GM19395 (cell line): ENCODE data around the gene JMJD8.
A peak's percentile ranks its signal among the peaks of the same experiment; 100 is the strongest.
"Not testable (repeated sequence)": the region's sequence is repeated elsewhere in the genome, so short reads cannot be mapped to it uniquely, and the experiment has no call there.

Experiments used
- ATAC-seq: cut with Tn5 transposase; IDR thresholded peaks from one replicate; pipeline ENCODE4 v1.9.1; 2021; ENCODE audit warnings: mild to moderate bottlenecking, moderate library complexity; ENCODE audit not compliant: unreplicated experiment

Gene JMJD8

GRCh38 chr16:693766-694165 is 9.6 kb upstream of the JMJD8 start:
- ATAC-seq, result no peak

- no peak for ATAC-seq
Observed at GRCh38 chr16:693364-693763, 9.2 kb upstream of the JMJD8 start.

DNA sequence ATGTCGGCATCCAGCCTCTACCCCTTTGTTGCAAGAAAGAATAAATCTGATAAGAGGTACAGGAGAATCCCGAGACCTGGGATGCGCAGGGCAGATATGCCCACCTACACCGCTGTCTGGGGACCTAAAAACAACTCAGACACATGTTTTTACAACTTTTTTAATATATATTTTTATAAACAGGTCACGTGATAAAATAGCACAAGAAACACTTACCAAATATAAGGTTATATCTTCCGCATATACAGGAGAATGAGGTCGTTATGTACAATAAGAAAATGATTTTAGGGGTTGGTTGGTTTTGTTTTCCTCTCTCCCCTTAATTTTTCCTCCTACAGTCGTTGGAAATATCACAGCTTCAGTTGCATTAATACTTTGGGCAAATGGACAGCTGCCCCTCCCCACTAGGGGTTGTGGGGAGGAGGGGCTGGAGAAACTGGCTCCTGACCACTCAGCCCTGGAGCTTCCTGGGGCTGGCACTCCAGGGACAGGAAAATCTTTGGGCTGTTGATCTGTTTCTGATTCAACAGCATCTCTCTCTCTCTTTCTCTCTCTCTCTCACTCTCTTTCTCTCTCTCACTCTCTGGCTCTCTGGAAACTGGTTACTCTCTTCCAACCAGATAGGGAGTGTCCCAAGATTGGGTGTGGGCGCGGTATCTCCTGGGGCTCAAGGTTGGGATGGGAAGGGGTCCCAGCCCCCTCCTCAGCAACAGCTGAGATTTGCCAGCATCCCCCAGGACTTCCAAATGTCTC is 8.4 kb upstream of the JMJD8 start:
- ATAC-seq, result no peak

DNA sequence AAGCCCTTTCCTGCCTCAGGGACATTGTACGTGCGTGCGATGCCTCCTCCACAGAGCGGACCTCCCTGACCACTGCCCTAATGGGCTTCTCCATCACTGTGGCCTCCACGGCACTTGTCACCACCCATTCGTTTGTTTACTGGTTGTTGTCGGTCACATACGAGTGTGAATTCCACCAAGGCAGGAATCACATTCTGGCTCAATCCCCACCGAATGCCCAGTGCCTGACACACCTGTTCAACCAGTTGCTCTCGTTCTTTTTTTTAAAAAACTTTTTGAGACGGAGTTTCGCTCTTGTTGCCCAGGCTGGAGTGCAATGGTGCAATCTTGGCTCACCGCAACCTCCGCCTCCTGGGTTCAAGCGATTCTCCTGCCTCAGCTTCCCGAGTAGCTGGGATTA is 7.1 kb upstream of the JMJD8 start:
- not testable (repeated sequence) for ATAC-seq

DNA sequence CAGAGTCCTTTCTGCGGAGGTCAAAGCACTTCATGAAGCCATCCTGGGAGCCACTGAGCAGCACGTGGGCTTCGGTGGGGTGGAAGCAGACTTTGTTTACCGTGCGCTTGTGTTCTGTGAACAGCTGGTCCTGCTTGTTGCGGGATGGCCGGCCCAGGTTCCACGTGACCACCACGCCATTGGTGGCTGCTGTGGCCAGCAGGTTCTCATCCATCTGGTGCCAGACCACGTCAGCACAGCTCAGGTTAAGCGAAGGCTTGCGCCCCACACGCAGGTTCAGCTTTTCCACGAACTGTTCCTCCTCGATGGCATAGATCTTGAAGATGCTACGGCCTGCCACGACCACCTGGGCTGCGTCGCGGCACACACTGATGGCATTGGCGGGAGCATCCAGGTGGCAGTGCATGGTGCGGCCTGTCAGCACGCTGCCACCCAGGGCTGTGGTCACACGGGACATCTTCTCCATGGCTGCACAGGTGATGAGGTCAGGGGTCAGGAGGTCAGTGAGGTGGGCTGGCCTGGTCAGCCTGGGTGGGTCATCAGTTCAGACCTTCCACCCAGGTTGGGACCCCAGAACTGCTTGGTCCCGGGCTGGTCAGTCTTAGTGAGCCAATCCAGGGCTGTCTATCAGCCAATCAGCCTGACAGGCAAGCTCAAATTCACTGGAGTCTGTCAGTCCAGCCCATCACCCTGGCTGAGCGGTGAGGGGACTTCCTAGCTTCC is 5.2 kb upstream of the JMJD8 start:
- ATAC-seq, result no peak

DNA sequence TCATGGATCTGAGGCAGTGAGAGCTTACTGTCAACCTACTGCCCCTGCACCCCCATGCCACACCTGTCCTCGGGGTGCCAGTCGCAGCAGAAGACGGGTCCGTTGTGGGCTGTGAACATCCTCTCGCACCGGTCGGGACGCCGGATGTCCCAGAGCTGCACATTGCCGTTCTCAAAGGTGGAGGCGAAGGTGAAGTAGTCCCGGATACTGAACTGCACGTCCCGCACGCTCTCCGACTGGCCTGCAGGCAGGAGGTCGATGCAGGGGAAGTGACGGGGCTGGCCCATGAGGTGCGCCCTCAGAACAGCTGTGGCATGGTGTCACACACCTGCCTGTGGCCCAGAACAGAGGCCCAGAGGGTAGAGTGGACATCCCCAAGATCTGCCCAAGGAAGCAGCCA is 3.4 kb upstream of the JMJD8 start:
- ATAC-seq, result no peak

DNA sequence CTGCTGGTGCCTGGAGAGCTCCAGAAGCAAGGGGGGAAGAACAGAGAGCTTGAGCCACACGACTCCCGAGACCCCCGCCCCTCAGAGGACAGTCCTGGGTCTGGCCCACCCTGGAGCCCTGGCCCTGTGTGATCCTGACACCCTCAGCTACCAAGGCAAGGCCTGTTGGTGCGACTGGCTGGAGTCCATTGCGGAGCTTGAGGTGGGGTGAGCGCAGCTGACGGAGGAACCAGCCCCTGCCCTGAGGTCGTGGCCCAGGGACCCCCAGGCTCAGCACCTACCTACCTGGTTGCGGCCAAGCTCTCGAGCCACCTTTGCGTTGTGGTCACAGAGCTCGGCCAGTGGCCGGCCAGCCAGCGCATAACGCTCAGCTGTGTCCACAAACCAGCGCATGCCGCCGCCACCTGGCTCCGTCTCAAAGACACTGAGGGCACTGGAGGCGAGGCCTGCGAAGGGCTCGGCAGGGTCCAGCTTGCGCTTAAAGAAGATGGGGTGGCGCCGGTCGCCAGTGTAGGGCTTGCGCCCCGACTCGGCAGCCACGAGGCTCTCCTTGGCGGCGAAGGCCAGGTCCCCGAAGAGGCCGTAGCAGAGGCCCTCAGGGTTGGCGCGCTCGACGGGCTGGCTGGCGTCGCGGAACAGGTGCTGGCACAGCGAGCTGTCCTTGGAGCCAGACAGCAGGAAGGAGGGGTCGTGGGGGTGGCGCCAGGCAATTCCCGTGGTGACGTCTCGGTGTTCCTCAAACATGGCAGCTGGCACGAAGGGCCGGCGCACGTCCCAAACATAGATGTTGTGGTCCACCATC is 2.5 kb upstream of the JMJD8 start:
- no peak for ATAC-seq

DNA sequence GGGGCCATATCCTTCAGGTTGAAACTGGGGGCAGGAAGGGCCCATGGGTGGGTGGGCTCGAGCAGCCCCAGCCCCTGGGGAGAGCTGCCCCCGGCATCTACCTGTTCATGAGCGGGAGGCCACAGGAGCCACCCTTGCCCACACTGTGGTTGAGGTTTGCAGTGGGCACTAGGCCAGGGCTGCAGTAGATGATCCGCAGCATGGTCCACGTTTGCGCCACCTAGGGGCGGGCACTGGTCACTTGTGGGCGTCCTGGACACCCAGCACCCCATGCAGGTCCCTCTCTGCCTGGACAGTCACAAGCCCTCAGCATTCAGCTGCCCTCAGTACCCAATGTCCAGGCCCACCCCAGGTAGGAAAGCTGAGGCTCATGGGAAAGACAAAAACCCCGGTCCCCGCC is 1.8 kb upstream of the JMJD8 start:
- no peak for ATAC-seq

DNA sequence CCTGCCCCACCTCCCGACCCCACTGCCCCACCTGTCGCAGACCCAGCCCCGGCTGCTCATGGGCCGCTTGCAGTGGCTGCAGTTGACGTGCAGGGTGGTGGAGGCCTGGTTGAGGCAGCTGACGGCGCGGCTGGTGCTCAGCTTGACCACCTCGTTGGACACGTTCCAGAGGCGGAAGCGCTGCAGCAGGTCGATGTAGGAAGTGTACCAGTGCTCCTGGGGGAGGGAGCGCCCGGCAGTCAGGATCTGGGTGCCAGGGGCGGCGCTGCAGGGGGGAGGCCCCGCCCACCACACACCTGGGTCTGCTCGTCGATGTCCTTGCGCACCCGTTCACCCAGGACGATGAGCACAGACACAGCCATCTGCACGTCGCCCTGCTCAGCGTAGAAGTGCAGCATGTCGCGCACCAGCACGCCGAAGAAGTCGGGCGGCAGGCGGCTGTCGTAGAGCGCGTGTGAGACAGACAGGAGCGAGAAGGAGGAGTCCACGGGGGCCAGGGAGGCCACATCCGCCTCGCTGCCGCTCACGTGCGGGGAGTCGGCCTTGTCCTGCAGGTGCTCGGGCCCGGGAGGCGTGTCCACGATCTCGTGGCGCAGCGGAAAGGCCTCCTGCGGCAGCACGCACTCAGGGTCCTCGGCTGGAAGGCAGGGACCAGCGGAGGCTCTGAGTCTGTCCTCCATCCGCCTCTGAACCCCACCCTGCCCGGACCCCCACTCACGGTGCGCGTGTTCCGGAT is 995 bp upstream of the JMJD8 start:
- ATAC-seq, result no peak

DNA sequence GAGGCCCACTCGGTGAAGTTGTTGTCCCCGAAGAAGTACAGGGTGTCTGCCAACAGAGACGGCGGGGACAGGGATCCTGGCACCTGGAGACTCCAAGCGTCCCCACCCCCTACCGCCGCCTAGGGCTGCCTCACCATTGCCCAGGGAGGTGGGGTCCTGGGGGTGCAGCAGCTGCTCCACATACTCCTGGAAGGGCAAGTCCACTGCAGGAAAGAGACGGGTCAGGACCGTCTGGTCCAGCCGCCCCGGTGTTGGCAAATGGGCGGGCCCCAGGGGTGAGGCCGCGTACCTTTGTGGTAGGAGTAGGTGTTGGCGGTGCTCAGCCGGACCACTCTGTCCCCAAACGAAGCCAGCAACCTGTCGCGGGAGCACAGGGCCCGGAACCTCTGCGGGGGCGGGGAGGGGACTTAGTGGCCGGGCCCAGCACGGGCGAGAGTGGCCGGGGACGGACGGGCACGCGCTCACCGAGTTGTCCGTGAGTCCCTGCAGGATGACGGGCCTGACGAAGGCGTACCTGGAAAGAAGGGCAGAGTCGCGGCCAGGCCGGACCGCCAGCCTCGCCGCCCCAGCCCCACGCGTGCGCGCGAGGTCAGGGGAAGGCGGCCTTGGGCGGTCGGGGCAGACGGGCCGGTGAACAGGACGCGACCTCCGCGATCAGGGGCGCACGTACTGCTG is 601 bp downstream of the JMJD8 start:
- ATAC-seq, result no peak

- no peak for ATAC-seq
Observed at GRCh38 chr16:682493-683395, 1.4 kb downstream of the JMJD8 start.

DNA sequence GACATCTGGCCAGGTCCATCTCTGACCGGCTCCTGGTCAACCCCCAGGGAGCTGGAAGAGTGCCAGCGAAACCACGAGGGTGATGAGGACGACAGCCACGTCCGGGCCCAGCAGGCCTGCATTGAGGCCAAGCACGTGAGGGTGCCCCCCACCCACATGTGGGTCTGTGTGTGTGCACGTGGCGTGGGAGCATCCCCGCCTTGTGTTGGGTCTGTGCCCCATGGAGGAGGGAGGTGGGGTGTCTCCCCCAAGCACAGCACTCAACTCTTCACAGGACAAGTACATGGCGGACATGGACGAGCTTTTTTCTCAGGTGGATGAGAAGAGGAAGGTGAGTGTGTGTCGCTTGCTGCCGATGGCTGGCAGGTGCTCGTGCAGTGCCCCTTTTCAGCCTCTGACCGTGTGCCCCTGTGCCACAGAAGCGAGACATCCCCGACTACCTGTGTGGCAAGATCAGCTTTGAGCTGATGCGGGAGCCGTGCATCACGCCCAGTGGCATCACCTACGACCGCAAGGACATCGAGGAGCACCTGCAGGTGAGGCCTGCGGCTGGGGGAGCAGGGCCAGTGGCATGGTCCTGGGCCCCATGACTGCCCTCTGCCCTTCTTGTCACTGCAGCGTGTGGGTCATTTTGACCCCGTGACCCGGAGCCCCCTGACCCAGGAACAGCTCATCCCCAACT is 2.2 kb downstream of the JMJD8 start:
- ATAC-seq, result no peak

DNA sequence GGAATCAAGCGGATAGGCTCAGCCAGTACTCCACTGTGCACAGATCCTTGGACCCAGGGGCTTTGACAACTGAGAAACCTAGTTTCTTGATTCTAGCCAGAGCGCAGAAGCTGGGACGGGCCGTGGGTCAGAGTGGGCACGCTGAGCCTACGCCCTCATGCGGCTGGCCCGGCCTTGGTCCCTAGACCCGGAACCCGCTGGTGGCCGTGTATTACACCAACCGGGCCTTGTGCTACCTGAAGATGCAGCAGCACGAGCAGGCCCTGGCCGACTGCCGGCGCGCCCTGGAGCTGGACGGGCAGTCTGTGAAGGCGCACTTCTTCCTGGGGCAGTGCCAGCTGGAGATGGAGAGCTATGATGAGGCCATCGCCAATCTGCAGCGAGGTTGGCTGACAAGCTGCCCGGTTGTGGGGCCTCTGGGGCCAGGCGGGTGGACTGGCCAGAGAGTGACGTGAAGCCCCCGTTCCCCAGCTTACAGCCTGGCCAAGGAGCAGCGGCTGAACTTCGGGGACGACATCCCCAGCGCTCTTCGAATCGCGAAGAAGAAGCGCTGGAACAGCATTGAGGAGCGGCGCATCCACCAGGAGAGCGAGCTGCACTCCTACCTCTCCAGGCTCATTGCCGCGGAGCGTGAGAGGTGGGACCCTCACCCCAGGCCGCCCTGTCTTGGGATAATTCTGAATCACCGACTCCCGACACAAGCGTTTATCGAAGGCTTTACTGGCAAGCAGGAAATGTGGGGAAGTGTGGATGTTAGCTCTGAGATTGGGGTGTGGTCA is 3.0 kb downstream of the JMJD8 start:
- no peak for ATAC-seq

DNA sequence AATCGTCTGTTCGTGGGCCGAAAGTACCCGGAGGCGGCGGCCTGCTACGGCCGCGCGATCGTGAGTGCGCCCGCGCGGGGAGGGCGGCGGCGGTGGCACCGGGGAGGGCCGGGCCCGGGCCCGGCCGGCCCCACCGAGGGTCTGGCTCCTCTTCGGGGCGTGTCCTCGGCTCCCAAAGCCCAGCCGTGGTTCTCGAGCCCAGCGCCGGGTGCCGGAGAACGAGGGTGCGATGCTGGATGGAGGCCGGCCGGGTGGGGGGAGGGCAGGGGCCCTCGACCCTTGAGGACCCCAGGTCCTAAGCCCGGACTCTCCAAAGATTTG is 3.5 kb downstream of the JMJD8 start:
- ATAC-seq, result no peak

- peak; percentile 31 for ATAC-seq
Observed at GRCh38 chr16:679814-680624, 4.1 kb downstream of the JMJD8 start, which contains the start of gene STUB1. TSS of gene STUB1 (plus strand) at chr16:680410. CDS start at chr16:680526, 116 bp downstream.

GRCh38 chr16:678858-679813 is 5.0 kb downstream of the JMJD8 start:
- no peak for ATAC-seq
